ENCODE data around the gene CRCP.
"Not testable (repeated sequence)": the region's sequence is repeated elsewhere in the genome, so short reads cannot be mapped to it uniquely, and the experiment has no call there.

Gene CRCP

GRCh38 chr7:66162622-66163021, 48.0 kb downstream of the CRCP start:
- TF ChIP-seq, protein P1, sequence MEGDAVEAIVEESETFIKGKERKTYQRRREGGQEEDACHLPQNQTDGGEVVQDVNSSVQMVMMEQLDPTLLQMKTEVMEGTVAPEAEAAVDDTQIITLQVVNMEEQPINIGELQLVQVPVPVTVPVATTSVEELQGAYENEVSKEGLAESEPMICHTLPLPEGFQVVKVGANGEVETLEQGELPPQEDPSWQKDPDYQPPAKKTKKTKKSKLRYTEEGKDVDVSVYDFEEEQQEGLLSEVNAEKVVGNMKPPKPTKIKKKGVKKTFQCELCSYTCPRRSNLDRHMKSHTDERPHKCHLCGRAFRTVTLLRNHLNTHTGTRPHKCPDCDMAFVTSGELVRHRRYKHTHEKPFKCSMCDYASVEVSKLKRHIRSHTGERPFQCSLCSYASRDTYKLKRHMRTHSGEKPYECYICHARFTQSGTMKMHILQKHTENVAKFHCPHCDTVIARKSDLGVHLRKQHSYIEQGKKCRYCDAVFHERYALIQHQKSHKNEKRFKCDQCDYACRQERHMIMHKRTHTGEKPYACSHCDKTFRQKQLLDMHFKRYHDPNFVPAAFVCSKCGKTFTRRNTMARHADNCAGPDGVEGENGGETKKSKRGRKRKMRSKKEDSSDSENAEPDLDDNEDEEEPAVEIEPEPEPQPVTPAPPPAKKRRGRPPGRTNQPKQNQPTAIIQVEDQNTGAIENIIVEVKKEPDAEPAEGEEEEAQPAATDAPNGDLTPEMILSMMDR (IDR thresholded peaks at IDR 0.05; ENCODE audit: borderline replicate concordance, control extremely low read depth, extremely low read depth, insufficient read depth, missing control alignments), result no peak
- in situ Hi-C loops (cut with MboI; ENCODE audit: low sequenced_read_pairs, unreplicated experiment), result no loop called here
- DNase-seq (ENCODE audit: low spot score), result no peak

DNA sequence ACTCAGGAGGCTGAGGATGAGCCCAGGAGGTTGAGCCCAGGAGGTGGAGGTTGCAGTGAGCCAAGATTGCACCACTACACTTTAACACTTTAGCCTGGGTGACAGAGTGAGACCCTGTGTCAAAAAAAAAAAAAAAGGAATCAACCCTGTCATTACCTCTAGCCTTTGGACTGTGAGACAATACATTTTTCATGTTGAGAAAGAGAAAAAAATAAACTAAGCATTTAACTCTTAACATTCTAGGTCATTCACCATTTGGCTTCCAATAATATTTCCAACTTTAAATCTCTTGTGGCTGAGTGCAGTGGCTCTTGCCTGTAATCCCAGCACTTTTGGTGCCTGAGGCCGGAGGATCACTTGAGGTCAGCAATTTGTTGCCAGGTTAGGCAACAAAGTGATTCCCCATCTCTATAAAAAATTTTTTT, 48.6 kb downstream of the CRCP start:
- no peak for DNase-seq (ENCODE audit: low spot score)
- in situ Hi-C loops (cut with MboI; ENCODE audit: low sequenced_read_pairs, unreplicated experiment), result no loop called here
- TF ChIP-seq, protein P1 (IDR thresholded peaks at IDR 0.05; ENCODE audit: borderline replicate concordance, control extremely low read depth, extremely low read depth, insufficient read depth, missing control alignments), result no peak

GRCh38 chr7:66164356-66164755, 49.7 kb downstream of the CRCP start:
- TF ChIP-seq, protein P1 (IDR thresholded peaks at IDR 0.05; ENCODE audit: borderline replicate concordance, control extremely low read depth, extremely low read depth, insufficient read depth, missing control alignments), result no peak
- no peak for DNase-seq (ENCODE audit: low spot score)
- in situ Hi-C loops (cut with MboI; ENCODE audit: low sequenced_read_pairs, unreplicated experiment), result no loop called here

GRCh38 chr7:66167773-66168387, 53.2 kb downstream of the CRCP start:
- in situ Hi-C loops (cut with MboI; ENCODE audit: low sequenced_read_pairs, unreplicated experiment), result no loop called here
- DNase-seq (ENCODE audit: low spot score), result no peak
- TF ChIP-seq, protein P1 (IDR thresholded peaks at IDR 0.05; ENCODE audit: borderline replicate concordance, control extremely low read depth, extremely low read depth, insufficient read depth, missing control alignments), result no peak

GRCh38 chr7:66169616-66170015, 55.0 kb downstream of the CRCP start:
- TF ChIP-seq, protein P1 (IDR thresholded peaks at IDR 0.05; ENCODE audit: borderline replicate concordance, control extremely low read depth, extremely low read depth, insufficient read depth, missing control alignments), result no peak
- no peak for DNase-seq (ENCODE audit: low spot score)
- in situ Hi-C loops (cut with MboI; ENCODE audit: low sequenced_read_pairs, unreplicated experiment), result no loop called here

- in situ Hi-C loops (cut with MboI; ENCODE audit: low sequenced_read_pairs, unreplicated experiment), result no loop called here
- no peak for DNase-seq (ENCODE audit: low spot score)
- TF ChIP-seq, protein P1 (IDR thresholded peaks at IDR 0.05; ENCODE audit: borderline replicate concordance, control extremely low read depth, extremely low read depth, insufficient read depth, missing control alignments), result no peak
These were observed 55.9 kb downstream of the CRCP start for GRCh38 chr7:66170309-66171231.

- in situ Hi-C loops (cut with MboI; ENCODE audit: low sequenced_read_pairs, unreplicated experiment), result not testable (repeated sequence)
These were observed 58.1 kb downstream of the CRCP start for GRCh38 chr7:66172536-66173401.

More at GRCh38 chr7:66172536-66173401, 58.1 kb downstream of the CRCP start:
- DNase-seq (ENCODE audit: low spot score), result not testable (repeated sequence)

Data from GM13976 (cell line).